ENCODE data around the gene RNF148. TPM values are rescaled to one million over a fixed set of nuclear protein-coding genes. Genes with fewer than 3 reads are reported as not detected.
A peak's percentile ranks its signal among the peaks of the same experiment; 100 is the strongest.
"Not testable (repeated sequence)": the region's sequence is repeated elsewhere in the genome, so short reads cannot be mapped to it uniquely, and the experiment has no call there.

The RNF148 gene
- total RNA-seq, 2 donors from 2014 or later = 0.95 TPM; not detected in 1

- Mint-ChIP-seq H3K36me3 (ENCODE audit: low read depth) (no peaks in the 10 kb centered on the region), H3K27ac (no peak overlapping the region), H3K4me1 (no peaks in the 10 kb centered on the region), H3K9me3 (no peaks in the 10 kb centered on the region), H3K4me3 (no peak overlapping the region), H3K27me3 (ENCODE audit: insufficient read depth) (no peaks in the 10 kb centered on the region)
- no peaks in the 10 kb centered on the region for H3K4me1 ChIP-seq (ENCODE audit: control insufficient read depth, insufficient read depth, low read length)
- DNase-seq = peak; percentile 62
- WGBS, 2 experiments (ENCODE audit: insufficient coverage in 1 of 2, insufficient read length in 1 of 2) = 74 to 79% methylated on average over 7 to 10 of the region's 10 CpGs
- H3K4me3 ChIP-seq (ENCODE audit: low read length) = no peak overlapping the region
- no peaks in the 10 kb centered on the region for H3K9me3 ChIP-seq (ENCODE audit: control insufficient read depth, low read length)
- TF ChIP-seq CTCF (conservative IDR thresholded peaks at IDR 0.05) = no peak
- no peaks in the 10 kb centered on the region for H3K36me3 ChIP-seq (ENCODE audit: control insufficient read depth, insufficient read depth, low read length)
- H3K27me3 ChIP-seq (ENCODE audit: control insufficient read depth, insufficient read depth, low read length, poor library complexity, severe bottlenecking) = no peaks in the 10 kb centered on the region
- H3K27ac ChIP-seq (ENCODE audit: low read depth, low read length) = no peak overlapping the region
- H3K9ac ChIP-seq (ENCODE audit: extremely low read depth, low read length, poor library complexity, severe bottlenecking) = no peak overlapping the region
Measured at GRCh38 chr7:122686360-122686878, 16.3 kb downstream of the RNF148 start.

DNA sequence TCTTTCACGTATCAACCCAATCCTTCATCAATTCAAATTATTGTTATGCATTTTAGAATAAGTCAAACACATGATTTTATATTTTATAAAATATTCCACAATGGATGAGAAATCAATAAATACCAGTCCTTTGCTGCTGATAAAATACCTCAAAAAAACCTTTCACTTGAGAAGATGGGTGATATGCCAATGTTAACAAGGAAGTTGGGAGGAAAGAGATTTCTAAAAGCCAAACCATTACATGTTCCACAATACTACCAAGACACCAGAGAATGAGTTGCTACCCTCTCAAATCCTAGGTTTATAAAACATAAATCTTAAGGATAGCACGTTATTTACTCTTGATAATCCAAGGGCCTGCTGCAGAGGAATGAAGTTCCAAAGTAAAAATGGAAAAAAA lies 18.2 kb downstream of the RNF148 start:
- Histone ChIP-seq H3K4me3 (ENCODE audit: low read length) (no peak overlapping the region), H3K36me3 (ENCODE audit: control insufficient read depth, insufficient read depth, low read length) (no peaks in the 10 kb centered on the region), H3K4me1 (ENCODE audit: control insufficient read depth, insufficient read depth, low read length) (no peaks in the 10 kb centered on the region), H3K9ac (ENCODE audit: extremely low read depth, low read length, poor library complexity, severe bottlenecking) (no peak overlapping the region), H3K9me3 (ENCODE audit: control insufficient read depth, low read length) (peaks cover 10% of the 10 kb centered on the region), H3K27ac (ENCODE audit: low read depth, low read length) (no peak overlapping the region), H3K27me3 (ENCODE audit: control insufficient read depth, insufficient read depth, low read length, poor library complexity, severe bottlenecking) (no peaks in the 10 kb centered on the region)
- no peak for TF ChIP-seq CTCF (conservative IDR thresholded peaks at IDR 0.05)
- H3K27me3 Mint-ChIP-seq (ENCODE audit: insufficient read depth) = no peaks in the 10 kb centered on the region
- DNase-seq = no peak
- 100% methylated on average over 1 of the region's 2 CpGs; no CpG with 5 or more reads in 1 of the 2 experiments for WGBS, 2 experiments (ENCODE audit: insufficient coverage in 1 of 2, insufficient read length in 1 of 2)
- H3K4me1 Mint-ChIP-seq = peaks cover 1% of the 10 kb centered on the region
- H3K9me3 Mint-ChIP-seq = peaks cover 13% of the 10 kb centered on the region
- H3K4me3 Mint-ChIP-seq = no peak overlapping the region
- H3K27ac Mint-ChIP-seq = no peak overlapping the region
- H3K36me3 Mint-ChIP-seq (ENCODE audit: low read depth) = peaks cover 1% of the 10 kb centered on the region

GRCh38 chr7:122682815-122683550 lies 19.7 kb downstream of the RNF148 start:
- Histone ChIP-seq H3K36me3 (ENCODE audit: control insufficient read depth, insufficient read depth, low read length) (no peaks in the 10 kb centered on the region), H3K9me3 (ENCODE audit: control insufficient read depth, low read length) (peaks cover 11% of the 10 kb centered on the region), H3K4me3 (ENCODE audit: low read length) (no peak overlapping the region), H3K4me1 (ENCODE audit: control insufficient read depth, insufficient read depth, low read length) (no peaks in the 10 kb centered on the region), H3K9ac (ENCODE audit: extremely low read depth, low read length, poor library complexity, severe bottlenecking) (no peak overlapping the region), H3K27me3 (ENCODE audit: control insufficient read depth, insufficient read depth, low read length, poor library complexity, severe bottlenecking) (no peaks in the 10 kb centered on the region), H3K27ac (ENCODE audit: low read depth, low read length) (no peak overlapping the region)
- Mint-ChIP-seq H3K27me3 (ENCODE audit: insufficient read depth) (no peaks in the 10 kb centered on the region), H3K4me3 (no peak overlapping the region), H3K36me3 (ENCODE audit: low read depth) (peaks cover 4% of the 10 kb centered on the region), H3K27ac (peak overlapping the region; percentile 75), H3K4me1 (peaks cover 9% of the 10 kb centered on the region), H3K9me3 (peaks cover 26% of the 10 kb centered on the region)
- WGBS, 2 experiments (ENCODE audit: insufficient coverage in 1 of 2, insufficient read length in 1 of 2) = 89 to 100% methylated on average over 3 to 6 of the region's 8 CpGs
- DNase-seq = peak; percentile 42
- TF ChIP-seq CTCF (conservative IDR thresholded peaks at IDR 0.05) = no peak

- H3K4me1 ChIP-seq (ENCODE audit: control insufficient read depth, insufficient read depth, low read length); H3K4me1 Mint-ChIP-seq; H3K36me3 ChIP-seq (ENCODE audit: control insufficient read depth, insufficient read depth, low read length); H3K27me3 ChIP-seq (ENCODE audit: control insufficient read depth, insufficient read depth, low read length, poor library complexity, severe bottlenecking); H3K4me3 ChIP-seq (ENCODE audit: low read length); H3K9ac ChIP-seq (ENCODE audit: extremely low read depth, low read length, poor library complexity, severe bottlenecking); H3K4me3 Mint-ChIP-seq; DNase-seq; H3K36me3 Mint-ChIP-seq (ENCODE audit: low read depth); H3K27me3 Mint-ChIP-seq (ENCODE audit: insufficient read depth); H3K27ac ChIP-seq (ENCODE audit: low read depth, low read length); H3K27ac Mint-ChIP-seq: not testable (repeated sequence)
- H3K9me3 ChIP-seq (ENCODE audit: control insufficient read depth, low read length) = peaks cover 11% of the 10 kb centered on the region
- peaks cover 28% of the 10 kb centered on the region for H3K9me3 Mint-ChIP-seq
- 84 to 95% methylated on average over 7 to 16 of the region's 16 CpGs for WGBS, 2 experiments (ENCODE audit: insufficient coverage in 1 of 2, insufficient read length in 1 of 2)
Measured at GRCh38 chr7:122681186-122681585, 21.5 kb downstream of the RNF148 start.
